Immature natural killer cell (primary cell): ENCODE data around the gene GPR27. TPM values are rescaled to one million over a fixed set of nuclear protein-coding genes. Genes with fewer than 3 reads are reported as not detected.

Experiments used
- DNase-seq, 3 donors: peaks; one replicate each; pipeline ENCODE4 v3.0.0; 2022; ENCODE audit warnings: mixed read lengths in 1 of 3
- H3K27ac Mint-ChIP-seq, 6 donors: one replicate each; pipeline ENCODE4 v1.8.0; 2020; ENCODE audit warnings: mixed read lengths in 6 of 6, mild to moderate bottlenecking in 5 of 6, inconsistent platforms in 4 of 6, moderate library complexity in 3 of 6
- H3K27me3 Mint-ChIP-seq, 3 donors: one replicate each; pipeline ENCODE4 v1.8.0; 2020 to 2021; ENCODE audit warnings: low read depth in 3 of 3, mild to moderate bottlenecking in 3 of 3, mixed read lengths in 3 of 3, moderate library complexity in 3 of 3, inconsistent platforms in 1 of 3
- H3K36me3 Mint-ChIP-seq, 3 donors: one replicate each; pipeline ENCODE4 v1.8.0; 2020; ENCODE audit warnings: mixed read lengths in 3 of 3, inconsistent platforms in 2 of 3, mild to moderate bottlenecking in 2 of 3
- H3K4me1 Mint-ChIP-seq, 2 donors: one replicate each; pipeline ENCODE4 v1.8.0; 2020; ENCODE audit warnings: inconsistent platforms in 2 of 2, mild to moderate bottlenecking in 2 of 2, mixed read lengths in 2 of 2, moderate library complexity in 1 of 2
- H3K4me3 Mint-ChIP-seq, 5 donors: one replicate each; pipeline ENCODE4 v1.8.0; 2020; ENCODE audit warnings: mild to moderate bottlenecking in 5 of 5, mixed read lengths in 5 of 5, inconsistent platforms in 3 of 5, moderate library complexity in 3 of 5
- H3K9me3 Mint-ChIP-seq, 6 donors: one replicate each; pipeline ENCODE4 v1.8.0; 2020; ENCODE audit warnings: mild to moderate bottlenecking in 6 of 6, mixed read lengths in 6 of 6, inconsistent platforms in 4 of 6, moderate library complexity in 3 of 6
- polyA plus RNA-seq, 3 donors: library from polyadenylated mRNA; unstranded; fragments of 300-500 nt; fragmentation: Illumina TruSeq; gene quantifications; one replicate each; pipeline ENCODE4 v1.2.3, GENCODE V29; 2021

The GPR27 gene
- polyA plus RNA-seq = 1 to 10 TPM in 1 of 3 donors, under 1 TPM in 1, not detected in 1; 0.22 to 1.3 TPM

GRCh38 chr3:71753701-71754609, at the start of gene GPR27:
GPR27 (plus strand) TSS chr3:71753855; CDS start chr3:71754050, 195 bp downstream.
- peak in 1 of 3 donors; percentile 8 for DNase-seq
- no peak within 1 kb of the TSS for H3K27ac Mint-ChIP-seq
- peak within 1 kb of the TSS; percentile 50 to 70 (median 60) for H3K4me3 Mint-ChIP-seq
- H3K27me3 Mint-ChIP-seq = peaks cover 14 to 20% (median 14%) of the 10 kb centered on the region in 3 donors
- H3K9me3 Mint-ChIP-seq = no peaks in the 10 kb centered on the region
- peaks cover 0 to 4% (median 0%) of the 10 kb centered on the region in 3 donors for H3K36me3 Mint-ChIP-seq
- peaks cover 7 to 8% of the 10 kb centered on the region in 2 donors for H3K4me1 Mint-ChIP-seq

- no peak for DNase-seq
- H3K36me3 Mint-ChIP-seq = peaks cover 7 to 17% (median 10%) of the 10 kb centered on the region in 3 donors
Measured at GRCh38 chr3:71704915-71705314, 48.7 kb upstream of the GPR27 start.

GRCh38 chr3:71705681-71706080, 48.0 kb upstream of the GPR27 start:
- H3K4me1 Mint-ChIP-seq = peaks cover 86 to 100% of the 10 kb centered on the region in 2 donors
- H3K4me3 Mint-ChIP-seq = no peak overlapping the region
- no peaks in the 10 kb centered on the region for H3K9me3 Mint-ChIP-seq
- peak overlapping the region in 1 of 6 donors; percentile 84 for H3K27ac Mint-ChIP-seq
- DNase-seq = no peak
- peaks cover 0 to 3% (median 0%) of the 10 kb centered on the region in 3 donors for H3K27me3 Mint-ChIP-seq
- peaks cover 7 to 17% (median 10%) of the 10 kb centered on the region in 3 donors for H3K36me3 Mint-ChIP-seq

More at GRCh38 chr3:71704915-71705314, 48.7 kb upstream of the GPR27 start:
- no peak overlapping the region for H3K4me3 Mint-ChIP-seq
- no peaks in the 10 kb centered on the region for H3K9me3 Mint-ChIP-seq
- peaks cover 0 to 3% (median 0%) of the 10 kb centered on the region in 3 donors for H3K27me3 Mint-ChIP-seq
- peaks cover 83 to 95% of the 10 kb centered on the region in 2 donors for H3K4me1 Mint-ChIP-seq
- H3K27ac Mint-ChIP-seq = peak overlapping the region in 5 of 6 donors; percentile 36 to 84 (median 77)

- Mint-ChIP-seq H3K9me3 (no peaks in the 10 kb centered on the region), H3K27ac (peak overlapping the region in 2 of 6 donors; percentile 38 to 78), H3K4me3 (no peak overlapping the region), H3K4me1 (peaks cover 78 to 97% of the 10 kb centered on the region in 2 donors), H3K36me3 (peaks cover 7 to 17% (median 10%) of the 10 kb centered on the region in 3 donors), H3K27me3 (peaks cover 0 to 3% (median 0%) of the 10 kb centered on the region in 3 donors)
- no peak for DNase-seq
Measured at GRCh38 chr3:71707595-71707994, 46.1 kb upstream of the GPR27 start.

GRCh38 chr3:71708476-71709105, 45.1 kb upstream of the GPR27 start:
- Mint-ChIP-seq H3K27ac (peak overlapping the region in 4 of 6 donors; percentile 58 to 88 (median 79)), H3K36me3 (peaks cover 7 to 17% (median 10%) of the 10 kb centered on the region in 3 donors), H3K9me3 (no peaks in the 10 kb centered on the region), H3K4me3 (peak overlapping the region in 3 of 5 donors; percentile 43 to 55 (median 51)), H3K4me1 (peaks cover 76 to 97% of the 10 kb centered on the region in 2 donors), H3K27me3 (peaks cover 0 to 3% (median 0%) of the 10 kb centered on the region in 3 donors)
- peak in 1 of 3 donors; percentile 40 for DNase-seq

GRCh38 chr3:71709908-71710511, 43.6 kb upstream of the GPR27 start:
- peaks cover 0 to 3% (median 0%) of the 10 kb centered on the region in 3 donors for H3K27me3 Mint-ChIP-seq
- H3K9me3 Mint-ChIP-seq = no peaks in the 10 kb centered on the region
- no peak overlapping the region for H3K4me3 Mint-ChIP-seq
- no peak for DNase-seq
- peak overlapping the region in 3 of 6 donors; percentile 65 to 78 (median 73) for H3K27ac Mint-ChIP-seq
- H3K4me1 Mint-ChIP-seq = peaks cover 76 to 97% of the 10 kb centered on the region in 2 donors
- peaks cover 7 to 15% (median 8%) of the 10 kb centered on the region in 3 donors for H3K36me3 Mint-ChIP-seq

- DNase-seq = peak; percentile 37 to 56 (median 48)
- Mint-ChIP-seq H3K4me3 (no peak overlapping the region), H3K27ac (peak overlapping the region in 3 of 6 donors; percentile 22 to 65 (median 29)), H3K27me3 (peaks cover 0 to 3% (median 0%) of the 10 kb centered on the region in 3 donors), H3K4me1 (peaks cover 77 to 97% of the 10 kb centered on the region in 2 donors), H3K9me3 (no peaks in the 10 kb centered on the region), H3K36me3 (peaks cover 4 to 7% (median 4%) of the 10 kb centered on the region in 3 donors)
Measured at GRCh38 chr3:71710906-71711494, 42.7 kb upstream of the GPR27 start.

GRCh38 chr3:71713041-71713440, 40.6 kb upstream of the GPR27 start:
- peaks cover 0 to 4% (median 4%) of the 10 kb centered on the region in 3 donors for H3K36me3 Mint-ChIP-seq
- DNase-seq = no peak
- H3K4me1 Mint-ChIP-seq = peaks cover 82 to 97% of the 10 kb centered on the region in 2 donors
- no peaks in the 10 kb centered on the region for H3K27me3 Mint-ChIP-seq
- H3K9me3 Mint-ChIP-seq = no peaks in the 10 kb centered on the region
- H3K27ac Mint-ChIP-seq = no peak overlapping the region
- H3K4me3 Mint-ChIP-seq = no peak overlapping the region

GRCh38 chr3:71714595-71714994, 39.1 kb upstream of the GPR27 start:
- Mint-ChIP-seq H3K27ac (peak overlapping the region in 3 of 6 donors; percentile 18 to 46 (median 19)), H3K9me3 (no peaks in the 10 kb centered on the region), H3K4me3 (no peak overlapping the region), H3K36me3 (peaks cover 0 to 4% (median 3%) of the 10 kb centered on the region in 3 donors), H3K27me3 (no peaks in the 10 kb centered on the region), H3K4me1 (peaks cover 82 to 97% of the 10 kb centered on the region in 2 donors)
- DNase-seq = no peak

- no peaks in the 10 kb centered on the region for H3K9me3 Mint-ChIP-seq
- H3K4me1 Mint-ChIP-seq = peaks cover 90 to 97% of the 10 kb centered on the region in 2 donors
- peak in 2 of 3 donors; percentile 37 to 44 for DNase-seq
- peaks cover 0 to 5% (median 4%) of the 10 kb centered on the region in 3 donors for H3K36me3 Mint-ChIP-seq
- peak overlapping the region in 5 of 6 donors; percentile 39 to 83 (median 73) for H3K27ac Mint-ChIP-seq
- no peaks in the 10 kb centered on the region for H3K27me3 Mint-ChIP-seq
- peak overlapping the region; percentile 7 to 44 (median 15) for H3K4me3 Mint-ChIP-seq
Measured at GRCh38 chr3:71718072-71718471, 35.6 kb upstream of the GPR27 start.

- H3K4me1 Mint-ChIP-seq = peaks cover 82 to 87% of the 10 kb centered on the region in 2 donors
- H3K27me3 Mint-ChIP-seq = peaks cover 2 to 6% (median 5%) of the 10 kb centered on the region in 3 donors
- H3K27ac Mint-ChIP-seq = peak overlapping the region; percentile 87 to 95 (median 92)
- peaks cover 0 to 5% (median 4%) of the 10 kb centered on the region in 3 donors for H3K36me3 Mint-ChIP-seq
- no peaks in the 10 kb centered on the region for H3K9me3 Mint-ChIP-seq
- DNase-seq = no peak
- peak overlapping the region; percentile 39 to 95 (median 93) for H3K4me3 Mint-ChIP-seq
Measured at GRCh38 chr3:71721002-71721401, 32.7 kb upstream of the GPR27 start.

GRCh38 chr3:71721651-71722157, 32.0 kb upstream of the GPR27 start:
- Mint-ChIP-seq H3K27me3 (peaks cover 2 to 8% (median 5%) of the 10 kb centered on the region in 3 donors), H3K4me3 (peak overlapping the region; percentile 66 to 95 (median 93)), H3K4me1 (peaks cover 85 to 87% of the 10 kb centered on the region in 2 donors), H3K27ac (peak overlapping the region; percentile 87 to 95 (median 92)), H3K9me3 (no peaks in the 10 kb centered on the region), H3K36me3 (peaks cover 0 to 5% (median 4%) of the 10 kb centered on the region in 3 donors)
- no peak for DNase-seq
